MCF 10A (cell line): Measurements from ENCODE around the gene LKAAEAR1. TPM values are rescaled to one million over a fixed set of nuclear protein-coding genes. Genes with fewer than 3 reads are reported as not detected.

Experiments used
- BruUV-seq: library from RNA; stranded (reverse); fragments of 400-500 nt; replicated peaks from 2 replicates; lab custom pipeline; 2021; lab: Mats Ljungman, UMichigan
- CTCF ChIA-PET: fragments of 300-600 bp; sonication (Branson Sonifier 250); formaldehyde crosslinking; extraction: SDS; loops from one replicate; lab custom pipeline; 2021; ENCODE audit warnings: antibody characterized with exemption, inconsistent platforms; lab: Yijun Ruan, JAX
- POLR2A ChIA-PET: fragments of 300-600, 350-650 bp; sonication (Branson Sonifier 250); formaldehyde crosslinking; extraction: SDS; loops from one replicate; lab custom pipeline; 2020; ENCODE audit warnings: antibody characterized with exemption, inconsistent platforms; lab: Yijun Ruan, JAX
- DNase-seq: peaks from one replicate; pipeline ENCODE4 v3.0.0-alpha.2; 2018; ENCODE audit not compliant: unreplicated experiment
- H3K27ac Mint-ChIP-seq: one replicate; pipeline ENCODE4 v1.8.0; 2022; ENCODE audit warnings: mild to moderate bottlenecking, low read depth, mixed read lengths; ENCODE audit not compliant: unreplicated experiment
- H3K27me3 Mint-ChIP-seq: one replicate; pipeline ENCODE4 v1.8.0; 2022; ENCODE audit warnings: mixed read lengths; ENCODE audit not compliant: insufficient read depth, unreplicated experiment
- H3K36me3 Mint-ChIP-seq: one replicate; pipeline ENCODE4 v1.8.0; 2022; ENCODE audit warnings: mild to moderate bottlenecking, moderate library complexity, mixed read lengths; ENCODE audit not compliant: insufficient read depth, unreplicated experiment
- H3K4me1 Mint-ChIP-seq: one replicate; pipeline ENCODE4 v1.8.0; 2022; ENCODE audit warnings: mixed read lengths; ENCODE audit not compliant: insufficient read depth, unreplicated experiment
- H3K4me3 Mint-ChIP-seq: one replicate; pipeline ENCODE4 v1.8.0; 2022; ENCODE audit warnings: mild to moderate bottlenecking, moderate library complexity, mixed read lengths; ENCODE audit not compliant: unreplicated experiment
- H3K9me3 Mint-ChIP-seq: one replicate; pipeline ENCODE4 v1.8.0; 2022; ENCODE audit warnings: mixed read lengths; ENCODE audit not compliant: unreplicated experiment
- CTCF ChIP-seq: fragments of 200-600 bp; IDR thresholded peaks from one replicate; pipeline ENCODE4 v1.8.0; 2022; ENCODE audit warnings: antibody characterized with exemption, mild to moderate bottlenecking; ENCODE audit not compliant: unreplicated experiment
- intact Hi-C: fragments of 100-400 bp; cut with micrococcal nuclease; formaldehyde crosslinking; loops from 2 replicates; pipeline ENCODE4 v1.14.1; 2022
- total RNA-seq: library from RNA; stranded (reverse); gene quantifications from 2 replicates; pipeline ENCODE4 v1.2.3, GENCODE V29; 2022

LKAAEAR1 gene
- total RNA-seq, 1 experiment from 2014 or later = not detected

GRCh38 chr20:64086801-64087200, 2.6 kb upstream of the LKAAEAR1 start:
- Mint-ChIP-seq H3K4me3 (no peak overlapping the region), H3K9me3 (no peaks in the 10 kb centered on the region), H3K36me3 (peaks cover 6% of the 10 kb centered on the region), H3K27ac (no peak overlapping the region), H3K27me3 (peaks cover 25% of the 10 kb centered on the region), H3K4me1 (peaks cover 5% of the 10 kb centered on the region)
- ChIA-PET POLR2A (interaction anchor here (0.6 to 1.0 kb wide), 7 partner anchors 24 to 831 kb away, joined by 3 to 4 read pairs (median 3); partner anchors contain the start of genes PPDPF and TCEA2), CTCF (interaction anchor here (1.2 to 8.9 kb wide), 3 partner anchors 17 to 48 kb away, joined by 3 to 93 read pairs (median 11); no protein-coding TSS in a partner anchor)
- peak; percentile 37 for DNase-seq
- no peak for TF ChIP-seq CTCF
- BruUV-seq = no TSS peak
- intact Hi-C loops = no loop called here

DNA sequence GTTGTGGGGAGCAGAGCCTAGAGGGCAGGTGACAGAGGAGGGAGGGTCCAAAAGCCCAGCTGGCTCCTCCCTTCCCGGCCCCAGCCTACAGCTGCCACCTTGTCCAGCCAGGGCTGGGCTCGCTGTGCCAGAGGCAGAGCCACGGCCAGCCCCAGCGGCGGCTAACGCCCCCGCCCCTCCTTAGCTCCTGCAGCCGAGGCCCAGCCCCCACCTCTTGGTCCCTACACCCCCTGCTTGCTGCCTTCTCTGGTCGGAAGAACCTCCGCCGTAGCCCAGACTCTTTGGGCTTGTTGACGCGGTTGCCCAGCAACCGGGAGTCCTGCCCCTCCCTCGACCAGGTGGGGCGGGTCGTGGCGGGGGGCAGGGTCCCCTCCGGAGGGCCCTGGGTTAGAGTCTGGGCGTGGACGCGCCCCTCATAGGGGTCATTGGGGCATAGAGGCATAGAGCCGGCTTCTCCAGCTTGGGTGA, 521 bp upstream of the LKAAEAR1 start:
- POLR2A ChIA-PET = interaction anchor here (1.3 to 1.8 kb wide), 2 partner anchors 35 to 46 kb away, joined by 5 to 9 read pairs; no protein-coding TSS in a partner anchor
- no peak for DNase-seq
- intact Hi-C loops = no loop called here
- Mint-ChIP-seq H3K27me3 (peaks cover 18% of the 10 kb centered on the region), H3K4me1 (peaks cover 5% of the 10 kb centered on the region), H3K27ac (no peak overlapping the region), H3K9me3 (no peaks in the 10 kb centered on the region), H3K4me3 (peak overlapping the region; percentile 69), H3K36me3 (peaks cover 6% of the 10 kb centered on the region)
- no TSS peak for BruUV-seq
- CTCF ChIA-PET = interaction anchor here (0.6 to 8.9 kb wide), 11 partner anchors 13 to 562 kb away, joined by 3 to 93 read pairs (median 4); partner anchors contain the start of gene SAMD10
- no peak for TF ChIP-seq CTCF

GRCh38 chr20:64083378-64083803, 807 bp downstream of the LKAAEAR1 start:
- H3K9me3 Mint-ChIP-seq = no peaks in the 10 kb centered on the region
- BruUV-seq = no TSS peak
- H3K36me3 Mint-ChIP-seq = peaks cover 6% of the 10 kb centered on the region
- peak overlapping the region; percentile 66 for H3K4me3 Mint-ChIP-seq
- TF ChIP-seq CTCF = peak; percentile 80
- ChIA-PET CTCF (interaction anchor here (0.6 to 8.9 kb wide), 15 partner anchors 9 to 174 kb away, joined by 3 to 93 read pairs (median 3); partner anchors contain the start of gene SAMD10), POLR2A (interaction anchor here (0.7 to 1.8 kb wide), 7 partner anchors 14 to 218 kb away, joined by 3 to 9 read pairs (median 4); partner anchors contain the start of genes PRPF6 and TPD52L2)
- no peak overlapping the region for H3K27ac Mint-ChIP-seq
- H3K27me3 Mint-ChIP-seq = peaks cover 5% of the 10 kb centered on the region
- peaks cover 13% of the 10 kb centered on the region for H3K4me1 Mint-ChIP-seq
- intact Hi-C loops = loop anchor here (1.0 kb wide), 1 partner anchor 37 kb away; no protein-coding TSS in a partner anchor
- DNase-seq = peak; percentile 61

DNA sequence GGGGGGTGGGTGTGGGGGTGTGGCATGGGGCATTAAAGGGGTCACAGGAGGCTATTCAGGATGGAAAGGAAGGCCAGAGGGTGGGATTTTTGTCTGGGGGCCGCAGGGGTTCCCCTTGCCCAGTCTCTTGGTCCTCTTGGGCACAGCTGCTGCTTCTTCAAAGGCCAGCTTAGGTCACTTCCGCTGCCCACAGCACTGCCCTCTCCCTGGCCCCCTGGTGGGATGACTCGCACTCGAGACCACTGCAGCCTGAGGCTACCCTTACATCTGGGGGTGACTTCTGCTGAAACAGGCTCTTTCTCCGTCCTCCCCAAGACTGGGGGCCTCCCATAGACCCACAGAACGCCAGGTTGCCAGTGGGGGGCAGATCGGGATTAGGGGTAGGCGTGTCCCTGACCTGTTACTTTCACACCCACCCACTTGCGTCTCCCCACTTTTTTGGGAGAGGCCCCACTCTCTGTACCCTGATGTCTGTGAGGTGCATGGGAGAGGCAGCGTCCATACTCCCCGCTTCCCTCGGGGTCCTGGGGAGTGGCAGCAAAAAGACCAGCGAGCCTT, 1.3 kb downstream of the LKAAEAR1 start:
- no peak for DNase-seq
- Mint-ChIP-seq H3K36me3 (peaks cover 6% of the 10 kb centered on the region), H3K4me1 (peaks cover 13% of the 10 kb centered on the region), H3K27me3 (peaks cover under 1% of the 10 kb centered on the region), H3K9me3 (no peaks in the 10 kb centered on the region), H3K27ac (no peak overlapping the region), H3K4me3 (peak overlapping the region; percentile 66)
- ChIA-PET CTCF (interaction anchor here (0.7 to 8.9 kb wide), 10 partner anchors 9 to 174 kb away, joined by 3 to 93 read pairs (median 4); partner anchors contain the start of gene SAMD10), POLR2A (interaction anchor here (1.4 to 1.8 kb wide), 2 partner anchors 39 to 102 kb away, joined by 4 to 5 read pairs; partner anchors contain the start of gene PRPF6)
- intact Hi-C loops = loop anchor here (1.0 kb wide), 1 partner anchor 37 kb away; no protein-coding TSS in a partner anchor
- no TSS peak for BruUV-seq
- no peak for TF ChIP-seq CTCF
